GM18498 (cell line): ENCODE results near the gene PAX7.

Source experiments
- ATAC-seq: cut with Tn5 transposase; IDR thresholded peaks from one replicate; pipeline ENCODE4 v1.9.1; 2021; ENCODE audit warnings: mild to moderate bottlenecking, moderate library complexity; ENCODE audit not compliant: unreplicated experiment

Gene PAX7

GRCh38 chr1:18697541-18697940 lies 66.9 kb downstream of the PAX7 start:
- ATAC-seq = no peak

GRCh38 chr1:18700530-18700929 lies 69.9 kb downstream of the PAX7 start:
- no peak for ATAC-seq

GRCh38 chr1:18701183-18701582 lies 70.5 kb downstream of the PAX7 start:
- no peak for ATAC-seq

- no peak for ATAC-seq
Observed at GRCh38 chr1:18703041-18703621, 72.5 kb downstream of the PAX7 start.

- no peak for ATAC-seq
Observed at GRCh38 chr1:18705811-18706210, 75.2 kb downstream of the PAX7 start.

GRCh38 chr1:18707696-18708257 lies 77.1 kb downstream of the PAX7 start:
- no peak for ATAC-seq

- ATAC-seq = no peak
Observed at GRCh38 chr1:18710002-18710401, 79.4 kb downstream of the PAX7 start.

- ATAC-seq = no peak
Observed at GRCh38 chr1:18711003-18711402, 80.4 kb downstream of the PAX7 start.

- no peak for ATAC-seq
Observed at GRCh38 chr1:18711536-18712251, 81.0 kb downstream of the PAX7 start.

- no peak for ATAC-seq
Observed at GRCh38 chr1:18712252-18712600, 81.6 kb downstream of the PAX7 start.

GRCh38 chr1:18714404-18715175 lies 83.9 kb downstream of the PAX7 start:
- no peak for ATAC-seq

GRCh38 chr1:18716112-18716784 lies 85.6 kb downstream of the PAX7 start:
- no peak for ATAC-seq

- no peak for ATAC-seq
Observed at GRCh38 chr1:18716785-18717678, 86.4 kb downstream of the PAX7 start.

GRCh38 chr1:18719786-18720451 lies 89.3 kb downstream of the PAX7 start:
- no peak for ATAC-seq

GRCh38 chr1:18721041-18721440 lies 90.4 kb downstream of the PAX7 start:
- ATAC-seq = no peak

GRCh38 chr1:18721776-18722175 lies 91.1 kb downstream of the PAX7 start:
- ATAC-seq = no peak

- no peak for ATAC-seq
Observed at GRCh38 chr1:18722270-18722669, 91.6 kb downstream of the PAX7 start.

GRCh38 chr1:18723206-18723605 lies 92.6 kb downstream of the PAX7 start:
- ATAC-seq = no peak

GRCh38 chr1:18723701-18724411 lies 93.2 kb downstream of the PAX7 start:
- ATAC-seq = no peak
